Adrenal gland (tissue), 5 donors: ENCODE data around the gene CFL1.

Source experiments
- CTCF ChIP-seq, 6 experiments: fragments of 450-650 bp in 4 of 6; fragments of 200-600 bp in 2 of 6; sonication (generic) in 1 of 6; IDR thresholded peaks; 1 replicate in 5 of 6; 2 replicates in 1 of 6; pipeline versions ENCODE4 v1.5.1 to v1.8.0; 2016 to 2021; ENCODE audit warnings: antibody characterized with exemption in 6 of 6, mild to moderate bottlenecking in 2 of 6, moderate library complexity in 1 of 6
- POLR2A ChIP-seq, 2 donors: fragments of 450-650 bp; IDR thresholded peaks; one replicate each; pipeline ENCODE4 v1.6.1; 2017; ENCODE audit warnings: antibody characterized with exemption in 2 of 2, mild to moderate bottlenecking in 2 of 2, moderate library complexity in 1 of 2
- donor health status: DM: no; HTN: no; CAD: no.

- TF ChIP-seq CTCF (IDR thresholded peaks at IDR 0.05) (no peak), POLR2A (IDR thresholded peaks at IDR 0.05) (no peak)
Observed at GRCh38 chr11:65833297-65834030, 24.5 kb downstream of the CFL1 start, which contains the start of gene SNX32.
